Measurements from ENCODE around the gene PRPF6. TPM values are rescaled to one million over a fixed set of nuclear protein-coding genes. Genes with fewer than 3 reads are reported as not detected.

The PRPF6 gene
- total and polyA plus RNA-seq, 2 experiments from 2014 or later, result 47.1 to 54.8 TPM

DNA sequence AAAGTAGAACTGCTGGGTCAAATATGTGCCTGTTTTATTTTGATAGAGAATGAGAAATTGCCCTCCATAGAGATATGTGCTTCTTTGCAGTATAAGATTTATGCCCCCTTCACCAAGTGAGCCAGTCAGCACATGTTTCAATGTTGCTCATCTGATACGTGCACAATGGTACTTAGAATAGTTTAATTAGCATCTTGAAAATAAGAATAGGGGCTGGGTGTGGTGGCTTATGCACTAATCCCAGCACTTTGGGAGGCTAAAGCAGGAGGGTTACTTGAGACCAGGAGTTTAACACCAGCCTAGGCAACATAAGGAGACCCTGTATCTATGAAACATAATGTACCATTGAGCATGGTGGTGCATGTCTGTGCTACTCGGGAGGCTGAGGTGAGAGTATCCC, 34.7 kb downstream of the PRPF6 start:
- TF ChIP-seq EZH2phosphoT487 (IDR thresholded peaks at IDR 0.05; ENCODE audit: insufficient read depth, low read depth) (no peak), EZH2 (IDR thresholded peaks at IDR 0.05; ENCODE audit: insufficient read depth, poor library complexity, severe bottlenecking) (no peak)
- DNase-seq, result no peak
- peaks cover 19% of the 10 kb centered on the region; the same call in 1 of the 2 replicates for H3K79me2 ChIP-seq (ENCODE audit: insufficient read depth)
- no peak overlapping the region for H3K4me3 ChIP-seq
- H3K4me1 ChIP-seq (ENCODE audit: insufficient read depth), result no peaks in the 10 kb centered on the region
- no peaks in the 10 kb centered on the region for H3K27me3 ChIP-seq (replicated peaks; ENCODE audit: insufficient read depth)
- H2AFZ ChIP-seq, result no peak overlapping the region
- 62 to 69% methylated on average over 2 of the region's 2 CpGs for WGBS, 2 experiments (ENCODE audit: low coverage in 1 of 2, low lambda C conversion rate in 2 of 2, missing lambda C conversion rate in 2 of 2)
- no peaks in the 10 kb centered on the region for H3K9me3 ChIP-seq (ENCODE audit: low read depth)
- peaks cover 37% of the 10 kb centered on the region for H3K36me3 ChIP-seq (ENCODE audit: low read depth)
- no peak overlapping the region for H3K27ac ChIP-seq
- no peaks in the 10 kb centered on the region for H3K9me2 ChIP-seq (ENCODE audit: insufficient read depth)
- no peak overlapping the region for H3K4me2 ChIP-seq (ENCODE audit: unreplicated experiment)
- H3K9ac ChIP-seq, result no peak overlapping the region
- no peaks in the 10 kb centered on the region for H3F3A ChIP-seq (ENCODE audit: insufficient read depth)
- no peaks in the 10 kb centered on the region for H4K20me1 ChIP-seq (ENCODE audit: insufficient read depth)
- in situ Hi-C loops (cut with MboI), result no loop called here

DNA sequence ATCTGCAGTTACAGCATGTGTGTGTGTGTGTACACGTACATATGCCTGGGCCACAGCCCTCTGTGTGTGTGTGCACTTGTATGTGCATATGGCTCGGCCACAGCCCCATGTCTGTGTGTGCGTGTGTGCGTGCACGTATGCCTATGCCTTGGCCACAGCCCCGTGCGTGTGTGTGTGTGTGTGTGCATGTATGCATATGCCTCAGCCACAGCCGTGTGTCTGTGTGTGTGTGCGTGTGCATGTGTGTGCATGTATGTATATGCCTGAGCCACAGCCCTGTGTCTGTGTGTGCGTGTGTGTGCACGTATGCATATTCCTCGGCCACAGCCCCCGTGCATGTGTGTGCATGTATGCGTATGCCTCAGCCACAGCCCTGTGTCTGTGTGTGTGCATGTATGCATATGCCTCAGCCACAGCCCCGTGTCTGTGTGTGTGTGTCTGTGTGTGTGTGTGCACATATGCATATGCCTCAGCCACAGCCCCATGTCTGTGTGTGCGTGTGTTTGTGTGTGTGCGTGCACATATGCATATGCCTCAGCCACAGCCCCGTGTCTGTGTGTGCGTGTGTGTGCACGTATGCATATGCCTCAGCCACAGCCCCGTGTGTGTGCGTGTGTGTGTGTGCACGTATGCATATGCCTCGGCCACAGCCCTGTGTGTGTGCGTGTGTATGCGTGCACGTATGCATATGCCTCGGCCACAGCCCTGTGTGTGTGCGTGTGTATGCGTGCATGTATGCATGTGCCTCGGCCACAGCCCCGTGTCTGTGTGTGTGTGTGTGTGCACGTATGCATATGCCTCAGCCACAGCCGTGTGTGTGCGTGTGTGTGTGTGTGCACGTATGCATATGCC, 40.4 kb downstream of the PRPF6 start:
- H3F3A ChIP-seq (ENCODE audit: insufficient read depth), result no peaks in the 10 kb centered on the region
- no peaks in the 10 kb centered on the region for H4K20me1 ChIP-seq (ENCODE audit: insufficient read depth)
- no peak overlapping the region for H3K9ac ChIP-seq
- H3K79me2 ChIP-seq (ENCODE audit: insufficient read depth), result no peaks in the 10 kb centered on the region
- no peaks in the 10 kb centered on the region for H3K4me1 ChIP-seq (ENCODE audit: insufficient read depth)
- in situ Hi-C loops (cut with MboI), result no loop called here
- H3K9me3 ChIP-seq (ENCODE audit: low read depth), result no peaks in the 10 kb centered on the region
- WGBS, 2 experiments (ENCODE audit: low coverage in 1 of 2, low lambda C conversion rate in 2 of 2, missing lambda C conversion rate in 2 of 2), result 90 to 98% methylated on average over 29 to 36 of the region's 36 CpGs
- H3K27ac ChIP-seq, result no peak overlapping the region
- H3K4me2 ChIP-seq (ENCODE audit: unreplicated experiment), result no peak overlapping the region
- no peak overlapping the region for H3K4me3 ChIP-seq
- H3K36me3 ChIP-seq (ENCODE audit: low read depth), result peaks cover 25% of the 10 kb centered on the region; the same call in 1 of the 2 replicates
- no peaks in the 10 kb centered on the region for H3K9me2 ChIP-seq (ENCODE audit: insufficient read depth)
- H3K27me3 ChIP-seq (replicated peaks; ENCODE audit: insufficient read depth), result no peaks in the 10 kb centered on the region
- DNase-seq, result no peak
- no peak overlapping the region for H2AFZ ChIP-seq
- TF ChIP-seq EZH2phosphoT487 (IDR thresholded peaks at IDR 0.05; ENCODE audit: insufficient read depth, low read depth) (no peak), EZH2 (IDR thresholded peaks at IDR 0.05; ENCODE audit: insufficient read depth, poor library complexity, severe bottlenecking) (no peak)

DNA sequence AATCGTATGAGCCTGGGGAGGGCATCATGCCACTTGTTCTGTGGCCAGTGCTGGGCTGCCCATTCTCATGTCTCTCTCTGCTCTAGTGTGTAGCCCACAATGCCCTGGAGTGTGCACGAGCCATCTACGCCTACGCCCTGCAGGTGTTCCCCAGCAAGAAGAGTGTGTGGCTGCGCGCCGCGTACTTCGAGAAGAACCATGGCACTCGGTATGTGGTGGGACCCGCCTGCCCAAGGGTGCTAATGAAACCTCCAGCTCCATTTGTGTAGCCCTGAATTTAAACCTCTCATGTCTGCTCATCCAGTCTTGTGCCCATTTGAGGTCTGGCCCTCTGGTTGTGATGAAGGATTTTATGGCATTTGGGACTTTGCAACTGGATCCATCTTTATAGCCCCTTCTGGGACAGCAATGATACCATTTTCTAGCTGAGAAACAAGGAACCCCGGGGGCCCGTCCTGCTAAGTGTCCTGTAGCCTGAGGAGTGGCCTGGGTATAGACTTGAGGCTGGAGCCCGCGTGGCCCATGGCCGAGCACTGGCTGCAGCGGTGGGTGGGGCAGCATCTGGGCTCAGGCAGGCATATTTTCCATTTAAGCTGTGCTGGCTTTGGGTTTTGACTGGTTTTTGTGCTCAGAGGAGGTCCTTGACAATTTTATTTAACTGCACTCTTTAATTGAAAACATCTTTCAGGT, 41.9 kb downstream of the PRPF6 start:
- 75 to 77% methylated on average over 17 of the region's 17 CpGs for WGBS, 2 experiments (ENCODE audit: low coverage in 1 of 2, low lambda C conversion rate in 2 of 2, missing lambda C conversion rate in 2 of 2)
- Histone ChIP-seq H3K4me1 (ENCODE audit: insufficient read depth) (no peaks in the 10 kb centered on the region), H3K9me3 (ENCODE audit: low read depth) (no peaks in the 10 kb centered on the region), H3K9ac (no peak overlapping the region), H2AFZ (no peak overlapping the region), H3K27me3 (replicated peaks; ENCODE audit: insufficient read depth) (no peaks in the 10 kb centered on the region), H4K20me1 (ENCODE audit: insufficient read depth) (no peaks in the 10 kb centered on the region), H3K4me3 (no peak overlapping the region), H3F3A (ENCODE audit: insufficient read depth) (no peaks in the 10 kb centered on the region), H3K79me2 (ENCODE audit: insufficient read depth) (no peaks in the 10 kb centered on the region), H3K27ac (no peak overlapping the region), H3K9me2 (ENCODE audit: insufficient read depth) (no peaks in the 10 kb centered on the region), H3K36me3 (ENCODE audit: low read depth) (peaks cover 29% of the 10 kb centered on the region; the same call in 1 of the 2 replicates), H3K4me2 (ENCODE audit: unreplicated experiment) (no peak overlapping the region)
- in situ Hi-C loops (cut with MboI), result no loop called here
- TF ChIP-seq EZH2phosphoT487 (IDR thresholded peaks at IDR 0.05; ENCODE audit: insufficient read depth, low read depth), result no peak
- no peak for TF ChIP-seq EZH2 (IDR thresholded peaks at IDR 0.05; ENCODE audit: insufficient read depth, poor library complexity, severe bottlenecking)
- no peak for DNase-seq

DNA sequence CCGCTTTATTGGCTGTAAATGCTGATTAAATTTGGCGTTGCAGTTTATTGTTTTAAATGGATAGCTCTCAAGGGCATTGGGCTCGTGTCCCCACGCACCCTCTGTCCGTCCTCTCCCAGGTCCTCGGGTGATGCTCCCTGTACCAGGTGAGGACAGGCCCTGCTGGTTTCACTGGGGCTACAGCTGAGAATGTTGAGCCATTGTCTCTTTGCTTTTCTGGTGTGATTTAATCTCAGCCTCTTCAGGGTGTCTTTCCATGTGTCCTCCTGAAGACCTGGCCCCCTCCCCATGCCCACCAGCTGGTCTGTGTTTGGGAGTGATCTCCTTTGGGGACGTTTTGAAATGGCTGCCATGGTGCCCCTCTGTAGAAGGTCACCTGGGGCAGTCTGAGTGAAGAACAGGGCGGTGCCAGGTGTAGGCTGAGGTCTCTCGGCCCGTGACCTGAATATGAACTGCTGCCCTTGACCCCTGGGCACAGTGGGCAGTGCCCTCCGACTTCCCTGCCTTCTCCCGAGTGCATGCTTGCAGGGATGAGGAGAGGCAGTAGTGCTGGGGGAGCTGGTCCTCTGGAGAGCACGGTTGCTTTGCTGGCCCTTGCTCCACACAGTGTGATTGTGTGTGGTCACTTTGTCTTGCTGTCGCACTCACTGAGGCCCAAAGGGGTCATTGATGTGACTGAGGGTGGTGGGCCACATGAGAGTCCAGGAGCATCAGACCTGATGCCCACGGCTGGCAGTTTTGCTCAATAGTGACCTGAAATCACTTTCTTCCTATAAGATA, 42.6 kb downstream of the PRPF6 start:
- H3K9ac ChIP-seq, result no peak overlapping the region
- no peaks in the 10 kb centered on the region for H3F3A ChIP-seq (ENCODE audit: insufficient read depth)
- H3K4me3 ChIP-seq, result no peak overlapping the region
- H2AFZ ChIP-seq, result no peak overlapping the region
- H3K4me2 ChIP-seq (ENCODE audit: unreplicated experiment), result no peak overlapping the region
- H3K27ac ChIP-seq, result no peak overlapping the region
- DNase-seq, result no peak
- in situ Hi-C loops (cut with MboI), result no loop called here
- H4K20me1 ChIP-seq (ENCODE audit: insufficient read depth), result no peaks in the 10 kb centered on the region
- H3K9me3 ChIP-seq (ENCODE audit: low read depth), result no peaks in the 10 kb centered on the region
- no peaks in the 10 kb centered on the region for H3K9me2 ChIP-seq (ENCODE audit: insufficient read depth)
- WGBS, 2 experiments (ENCODE audit: low coverage in 1 of 2, low lambda C conversion rate in 2 of 2, missing lambda C conversion rate in 2 of 2), result 69 to 73% methylated on average over 15 of the region's 15 CpGs
- H3K36me3 ChIP-seq (ENCODE audit: low read depth), result peaks cover 24% of the 10 kb centered on the region; the same call in 1 of the 2 replicates
- H3K79me2 ChIP-seq (ENCODE audit: insufficient read depth), result no peaks in the 10 kb centered on the region
- H3K4me1 ChIP-seq (ENCODE audit: insufficient read depth), result no peaks in the 10 kb centered on the region
- no peaks in the 10 kb centered on the region for H3K27me3 ChIP-seq (replicated peaks; ENCODE audit: insufficient read depth)
- TF ChIP-seq EZH2phosphoT487 (IDR thresholded peaks at IDR 0.05; ENCODE audit: insufficient read depth, low read depth), result no peak
- no peak for TF ChIP-seq EZH2 (IDR thresholded peaks at IDR 0.05; ENCODE audit: insufficient read depth, poor library complexity, severe bottlenecking)
